HepG2 (cell line): ENCODE measurements around the gene ITGA7. TPM values are rescaled to one million over a fixed set of nuclear protein-coding genes. Genes with fewer than 3 reads are reported as not detected.

ENCODE experiments used
- ATF7 ChIP-seq, 2 experiments: fragments of 450-650 bp in 1 of 2; sonication (generic) in 1 of 2; formaldehyde crosslinking in 1 of 2; IDR thresholded peaks; 2 replicates each; pipeline versions ENCODE4 v1.4.0 to v1.6.1; 2016 to 2020; ENCODE audit warnings: antibody characterized with exemption in 1 of 2, mild to moderate bottlenecking in 1 of 2, missing genetic modification reagents in 1 of 2
- CCAR2 ChIP-seq: fragments of 200-400 bp; formaldehyde crosslinking; optimal IDR thresholded peaks from 2 replicates; pipeline ENCODE3; 2018; ENCODE audit warnings: low read depth, mild to moderate bottlenecking, low read length, moderate library complexity
- CSRNP2 ChIP-seq: sonication (generic); formaldehyde crosslinking; conservative IDR thresholded peaks from 2 replicates; pipeline ENCODE4 v1.8.0; 2022; ENCODE audit warnings: low read depth, missing genetic modification reagents
- DMAP1 ChIP-seq: IDR thresholded peaks from 2 replicates; pipeline ENCODE4 v1.6.1; 2016
- ELF1 ChIP-seq: sonication (generic); formaldehyde crosslinking; IDR thresholded peaks from 2 replicates; pipeline ENCODE4 v1.4.0; 2020; ENCODE audit warnings: missing genetic modification reagents
- KIAA2018 ChIP-seq: sonication (generic); formaldehyde crosslinking; IDR thresholded peaks from 2 replicates; pipeline ENCODE4 v1.5.0; 2020; ENCODE audit warnings: mild to moderate bottlenecking, missing genetic modification reagents, borderline replicate concordance
- MATR3 ChIP-seq: sonication (generic); formaldehyde crosslinking; IDR thresholded peaks from 2 replicates; pipeline ENCODE4 v1.4.0; 2020; ENCODE audit warnings: missing genetic modification reagents
- SRSF9 ChIP-seq: fragments of 200-400 bp; formaldehyde crosslinking; IDR thresholded peaks from 2 replicates; pipeline ENCODE4 v1.6.1; 2018; ENCODE audit warnings: borderline replicate concordance, mild to moderate bottlenecking, low read depth, low read length; ENCODE audit not compliant: insufficient read depth, poor library complexity, severe bottlenecking
- ZBTB1 ChIP-seq: sonication (generic); formaldehyde crosslinking; IDR thresholded peaks from 2 replicates; pipeline ENCODE4 v1.4.0; 2020; ENCODE audit warnings: missing genetic modification reagents, borderline replicate concordance
- ZBTB7A ChIP-seq: sonication (generic); formaldehyde crosslinking; IDR thresholded peaks from 2 replicates; pipeline ENCODE4 v1.8.0; 2022; ENCODE audit warnings: mild to moderate bottlenecking, missing genetic modification reagents
- ZNF33B ChIP-seq: sonication (generic); formaldehyde crosslinking; IDR thresholded peaks from 2 replicates; pipeline ENCODE4 v1.5.1; 2020; ENCODE audit warnings: mild to moderate bottlenecking, missing genetic modification reagents
- ZNF382 ChIP-seq: sonication (generic); formaldehyde crosslinking; IDR thresholded peaks from 2 replicates; pipeline ENCODE4 v1.5.0; 2020; ENCODE audit warnings: missing genetic modification reagents, mild to moderate bottlenecking, borderline replicate concordance
- ZNF546 ChIP-seq: sonication (generic); formaldehyde crosslinking; conservative IDR thresholded peaks from 2 replicates; pipeline ENCODE4 v1.8.1; 2023; ENCODE audit warnings: mild to moderate bottlenecking, missing genetic modification reagents
- ZNF577 ChIP-seq: sonication (generic); formaldehyde crosslinking; IDR thresholded peaks from 2 replicates; pipeline ENCODE4 v1.4.0; 2020; ENCODE audit warnings: mild to moderate bottlenecking, low read depth, missing genetic modification reagents, borderline replicate concordance
- ZNF7 ChIP-seq: IDR thresholded peaks from 2 replicates; pipeline ENCODE4 v1.6.1; 2016; ENCODE audit warnings: missing biosample characterization, missing genetic modification reagents
- ZNF879 ChIP-seq: sonication (generic); formaldehyde crosslinking; IDR thresholded peaks from 2 replicates; pipeline ENCODE4 v1.8.1; 2023; ENCODE audit warnings: missing genetic modification reagents
- polyA plus RNA-seq, 8 experiments: library from polyadenylated mRNA; depleted of rRNA in 3 of 8; stranded (reverse) in 7 of 8; unstranded in 1 of 8; fragments of >200 nt; fragmentation: Illumina TruSeq in 4 of 8; extraction: Trizol in 4 of 8; gene quantifications; 2 replicates each; pipeline versions ENCODE4 v1.2.1 to v1.2.3, GENCODE V29; 2011 to 2016; ENCODE audit warnings: low read depth in 4 of 8, missing spikeins in 1 of 8, mixed read lengths in 1 of 8; ENCODE audit not compliant: insufficient read depth in 1 of 8
- total RNA-seq, 5 experiments: library from RNA; depleted of rRNA; stranded (reverse); fragments of >200 nt; fragmentation: Illumina TruSeq; extraction: Trizol; gene quantifications; 2 replicates each; pipeline ENCODE4 v1.2.3, GENCODE V29; 2016; ENCODE audit warnings: low read depth in 1 of 5

The ITGA7 gene
- total and polyA plus RNA-seq, 2 of the 13 experiments (the other 11 are each of a cell fraction or from before 2014, with no cell fraction given) = 0.65 to 0.75 TPM

GRCh38 chr12:55736780-55737580 is 29.3 kb upstream of the ITGA7 start (continued):
- TF ChIP-seq KIAA2018 (CRISPR knock-in tag) = no peak
- no peak for TF ChIP-seq ZBTB7A (CRISPR knock-in tag)
- no peak for TF ChIP-seq CSRNP2
- no peak for TF ChIP-seq ATF7 (IDR thresholded peaks at IDR 0.05)
- no peak for TF ChIP-seq ATF7 (CRISPR knock-in tag; IDR thresholded peaks at IDR 0.05)
- no peak for TF ChIP-seq SRSF9
- TF ChIP-seq MATR3 = no peak
- no peak for TF ChIP-seq ZNF33B
- TF ChIP-seq ZNF546 = no peak
- TF ChIP-seq DMAP1 (CRISPR knock-in tag) = no peak
- no peak for TF ChIP-seq ZNF879 (CRISPR knock-in tag)
- TF ChIP-seq ZBTB1 (CRISPR knock-in tag) = no peak
- TF ChIP-seq ZNF577 (CRISPR knock-in tag) = no peak
- TF ChIP-seq ELF1 (CRISPR knock-in tag) = 0 out of 2 replicates have a peak, but pooled peaks have one; percentile 32
- no peak for TF ChIP-seq CCAR2
- no peak for TF ChIP-seq ZNF7
- no peak for TF ChIP-seq ZNF382 (CRISPR knock-in tag)
